ENCODE measurements around the gene RCBTB1. TPM values are rescaled to one million over a fixed set of nuclear protein-coding genes. Genes with fewer than 3 reads are reported as not detected.
"Not testable (repeated sequence)": the region's sequence is repeated elsewhere in the genome, so short reads cannot be mapped to it uniquely, and the experiment has no call there.

The RCBTB1 gene
- polyA plus RNA-seq, 5 donors: 25.9 to 45.7 (median 36.6) TPM

GRCh38 chr13:49521224-49521623, 64.1 kb downstream of the RCBTB1 start:
- DNase-seq: no peak

GRCh38 chr13:49517461-49517860, 67.9 kb downstream of the RCBTB1 start:
- no peak for DNase-seq

- no peak for DNase-seq
Observed at GRCh38 chr13:49516467-49516866, 68.9 kb downstream of the RCBTB1 start.

- no peak for DNase-seq
Observed at GRCh38 chr13:49512578-49512977, 72.8 kb downstream of the RCBTB1 start.

GRCh38 chr13:49503951-49504350, 81.4 kb downstream of the RCBTB1 start:
- no peak for DNase-seq

- DNase-seq: no peak
Observed at GRCh38 chr13:49502954-49503353, 82.4 kb downstream of the RCBTB1 start.

- no peak for DNase-seq
Observed at GRCh38 chr13:49499889-49500660, 85.3 kb downstream of the RCBTB1 start.

- no peak for DNase-seq
Observed at GRCh38 chr13:49498206-49498605, 87.2 kb downstream of the RCBTB1 start.

GRCh38 chr13:49497272-49497671, 88.1 kb downstream of the RCBTB1 start:
- DNase-seq: no peak

GRCh38 chr13:49496837-49497236, 88.5 kb downstream of the RCBTB1 start:
- not testable (repeated sequence) for DNase-seq

- DNase-seq: peak; percentile 69 to 71
Observed at GRCh38 chr13:49495783-49496762, 89.3 kb downstream of the RCBTB1 start, which contains the start of gene PHF11. Gene PHF11 (plus strand): TSS chr13:49495953. CDS start chr13:49496002, 49 bp downstream.

GRCh38 chr13:49494645-49495044, 90.7 kb downstream of the RCBTB1 start:
- no peak for DNase-seq

GRCh38 chr13:49488563-49488962, 96.8 kb downstream of the RCBTB1 start:
- DNase-seq: no peak

Other genes with a start within 250 kb of the RCBTB1 start
- gene CAB39L, start 141.5 kb downstream of the RCBTB1 start, polyA plus RNA-seq (ENCODE audit: insufficient read depth in 1 of 5, insufficient read length in 5 of 5, low replicate concordance in 1 of 5): 10 to 100 TPM in 3 of 5 donors, 1 to 10 TPM in 2; 8.2 to 13.0 (median 10.1) TPM
- gene SETDB2, start 141.3 kb downstream of the RCBTB1 start, polyA plus RNA-seq (ENCODE audit: insufficient read depth in 1 of 5, insufficient read length in 5 of 5, low replicate concordance in 1 of 5): 10 to 100 TPM; 12.9 to 22.0 (median 19.8) TPM
- gene PHF11, start 89.6 kb downstream of the RCBTB1 start, polyA plus RNA-seq (ENCODE audit: insufficient read depth in 1 of 5, insufficient read length in 5 of 5, low replicate concordance in 1 of 5): 10 to 100 TPM; 42.2 to 81.0 (median 65.6) TPM
- under 1 TPM; 0.50 to 0.86 (median 0.58) TPM for gene ARL11, start 42.9 kb upstream of the RCBTB1 start, polyA plus RNA-seq (ENCODE audit: insufficient read depth in 1 of 5, insufficient read length in 5 of 5, low replicate concordance in 1 of 5)
- gene EBPL, start 105.9 kb upstream of the RCBTB1 start, polyA plus RNA-seq (ENCODE audit: insufficient read depth in 1 of 5, insufficient read length in 5 of 5, low replicate concordance in 1 of 5): 10 to 100 TPM; 68.7 to 79.5 (median 75.0) TPM
- 10 to 100 TPM; 30.9 to 43.9 (median 32.4) TPM for gene KPNA3, start 207.1 kb upstream of the RCBTB1 start, polyA plus RNA-seq (ENCODE audit: insufficient read depth in 1 of 5, insufficient read length in 5 of 5, low replicate concordance in 1 of 5)

Measured in right lung (tissue), 5 donors.